Lung (tissue), 16 donors: ENCODE data around the gene CFAP126. TPM values are rescaled to one million over a fixed set of nuclear protein-coding genes. Genes with fewer than 3 reads are reported as not detected.
"Not testable (repeated sequence)": the region's sequence is repeated elsewhere in the genome, so short reads cannot be mapped to it uniquely, and the experiment has no call there.

Source experiments
- ATAC-seq: fragments of 200-7000 bp; cut with Tn5 transposase; one replicate; pipeline ENCODE4 v1.9.1; 2020; ENCODE audit warnings: moderate number of reproducible peaks; ENCODE audit not compliant: insufficient read depth, low FRiP score
- DNase-seq, 3 donors: peaks; one replicate each; pipeline ENCODE4 v3.0.0-alpha.2; 2013 to 2017
- H3K27ac ChIP-seq, 2 donors: one replicate each; pipeline ENCODE4 v1.5.1; 2013; ENCODE audit warnings: mild to moderate bottlenecking in 2 of 2, moderate library complexity in 2 of 2, control low read depth in 1 of 2, inconsistent platforms in 1 of 2, low read depth in 1 of 2, low read length in 1 of 2
- H3K27me3 ChIP-seq, 3 donors: one replicate each; pipeline ENCODE4 v1.5.1; 2013; ENCODE audit warnings: low read length in 2 of 3; ENCODE audit not compliant: control insufficient read depth in 3 of 3, insufficient read depth in 3 of 3
- H3K36me3 ChIP-seq, 4 donors: one replicate each; pipeline ENCODE4 v1.5.1; 2013; ENCODE audit warnings: low read length in 4 of 4, mild to moderate bottlenecking in 1 of 4, moderate library complexity in 1 of 4; ENCODE audit not compliant: control insufficient read depth in 4 of 4, insufficient read depth in 4 of 4
- H3K4me1 ChIP-seq, 5 donors: one replicate each; pipeline ENCODE4 v1.5.1; 2013; ENCODE audit warnings: low read length in 5 of 5, mild to moderate bottlenecking in 2 of 5, moderate library complexity in 1 of 5; ENCODE audit not compliant: control insufficient read depth in 5 of 5, insufficient read depth in 5 of 5
- H3K4me3 ChIP-seq: one replicate; pipeline ENCODE4 v1.5.1; 2013; ENCODE audit warnings: mild to moderate bottlenecking, control low read depth, moderate library complexity
- H3K9ac ChIP-seq, 2 donors: one replicate each; pipeline ENCODE4 v1.5.1; 2013; ENCODE audit warnings: low read length in 2 of 2, control low read depth in 1 of 2; ENCODE audit not compliant: insufficient read depth in 1 of 2
- H3K9me3 ChIP-seq, 4 donors: one replicate each; pipeline ENCODE4 v1.5.1; 2013; ENCODE audit warnings: low read length in 3 of 4, mild to moderate bottlenecking in 1 of 4, moderate library complexity in 1 of 4; ENCODE audit not compliant: control insufficient read depth in 4 of 4, insufficient read depth in 3 of 4
- CTCF ChIP-seq: IDR thresholded peaks from 2 replicates; pipeline ENCODE4 v1.5.1; 2012; ENCODE audit warnings: mild to moderate bottlenecking; ENCODE audit errors: control extremely low read depth, extremely low read depth
- WGBS, 2 donors: extraction: QIAGEN DNeasy Blood & Tissue Kit; methylation state at CpG; one replicate each; pipeline ENCODE4 v1.1.7; 2013; 5-methylcytosine and 5-hydroxymethylcytosine counted together
- long read RNA-seq, 5 donors: transcript quantifications; one replicate each; lab custom pipeline, GENCODE V29; 2026
- polyA plus RNA-seq, 2 donors: library from polyadenylated mRNA; stranded (reverse); fragments of 200-250 nt; gene quantifications; one replicate each; pipeline ENCODE4 v1.2.1, GENCODE V29; 2013
- total RNA-seq, 2 donors: library from RNA; depleted of rRNA in 1 of 2; stranded (reverse); fragments of >200 nt in 1 of 2; gene quantifications; one replicate each; pipeline ENCODE4 v1.2.1, GENCODE V29; 2014 to 2021
- donor health status: control.
- donor health status: control.
- donor health status: Bipolar disorder and iron deficiency.
- donor health status: healthy.
- donor health status: DM: yes; HTN: yes; CAD: no.

The CFAP126 gene
- 10 to 100 TPM in 1 of 2 donors, 1 to 10 TPM in 1; 6.5 to 25.1 TPM for total RNA-seq
- polyA plus RNA-seq, result 10 to 100 TPM; 21.2 to 23.9 TPM
- long read RNA-seq, donor 1, transcript CFAP126-201 (5 exons, 774 nt), result major isoform, 6 of 6 reads
- long read RNA-seq, donor 1, partial matches to known transcripts, result 0 of 6 reads
- long read RNA-seq, donor 1, other reads (novel, unspliced or antisense), result 0 of 6 reads
- long read RNA-seq, donor 2, partial matches to known transcripts, result 0 of 1 reads
- long read RNA-seq, donor 2, other reads (novel, unspliced or antisense), result 0 of 1 reads
- long read RNA-seq, donor 3, transcript CFAP126-201 (5 exons, 774 nt), result major isoform, 6 of 6 reads
- long read RNA-seq, donor 3, partial matches to known transcripts, result 0 of 6 reads
- long read RNA-seq, donor 3, other reads (novel, unspliced or antisense), result 0 of 6 reads
- long read RNA-seq, donor 4, partial matches to known transcripts, result 7 of 7 reads
- long read RNA-seq, donor 4, other reads (novel, unspliced or antisense), result 0 of 7 reads
- long read RNA-seq, donor 5, transcript CFAP126-201 (5 exons, 774 nt), result major isoform, 10 of 10 reads
- long read RNA-seq, donor 5, partial matches to known transcripts, result 0 of 10 reads
- long read RNA-seq, donor 5, other reads (novel, unspliced or antisense), result 0 of 10 reads

GRCh38 chr1:161367684-161368400, at the start of gene CFAP126:
TSS of gene CFAP126 (minus strand) at chr1:161367876. CDS start at chr1:161367868, 8 bp downstream.
- DNase-seq (peak; percentile 49 to 69 (median 59)), ATAC-seq (peak; percentile 92)
- no peaks in the 10 kb centered on the region for H3K27me3 ChIP-seq
- 24 to 27% methylated on average over 6 of the region's 6 CpGs for WGBS, 2 donors
- H3K4me1 ChIP-seq, result peaks cover 0 to 5% (median 0%) of the 10 kb centered on the region in 5 donors
- H3K36me3 ChIP-seq, result peaks cover 0 to 12% (median 8%) of the 10 kb centered on the region in 4 donors
- H3K9me3 ChIP-seq, result no peaks in the 10 kb centered on the region
- no peak for TF ChIP-seq CTCF
- no peak within 1 kb of the TSS for H3K9ac ChIP-seq
- no peak within 1 kb of the TSS for H3K27ac ChIP-seq
- H3K4me3 ChIP-seq, result no peak within 1 kb of the TSS

GRCh38 chr1:161413050-161413449, 45.4 kb upstream of the CFAP126 start:
- not testable (repeated sequence) for H3K4me3 ChIP-seq, H3K9ac ChIP-seq, H3K4me1 ChIP-seq, H3K36me3 ChIP-seq, H3K27me3 ChIP-seq, DNase-seq, H3K9me3 ChIP-seq, H3K27ac ChIP-seq, ATAC-seq
- 89 to 93% methylated on average over 7 of the region's 7 CpGs for WGBS, 2 donors

- not testable (repeated sequence) for DNase-seq, H3K27me3 ChIP-seq, H3K4me3 ChIP-seq, H3K9ac ChIP-seq, ATAC-seq, H3K9me3 ChIP-seq, H3K27ac ChIP-seq, H3K36me3 ChIP-seq
- peaks cover 0 to 15% (median 2%) of the 10 kb centered on the region in 5 donors for H3K4me1 ChIP-seq
- 76 to 82% methylated on average over 4 of the region's 4 CpGs for WGBS, 2 donors
These were observed 42.9 kb upstream of the CFAP126 start for GRCh38 chr1:161410636-161410970.

- H3K27ac ChIP-seq, result peak overlapping the region in 1 of 2 donors; percentile 13
- not testable (repeated sequence) for H3K36me3 ChIP-seq, DNase-seq
These were observed 42.4 kb upstream of the CFAP126 start for GRCh38 chr1:161409848-161410635.

More at GRCh38 chr1:161409848-161410635, 42.4 kb upstream of the CFAP126 start:
- H3K9ac ChIP-seq, H3K9me3 ChIP-seq, H3K4me3 ChIP-seq, H3K27me3 ChIP-seq, ATAC-seq: not testable (repeated sequence)
- peaks cover 0 to 15% (median 2%) of the 10 kb centered on the region in 5 donors for H3K4me1 ChIP-seq
- 73 to 76% methylated on average over 13 of the region's 13 CpGs for WGBS, 2 donors
